Stimulated activated CD4-positive, alpha-beta T cell treated with anti-CD3 and anti-CD28 coated beads, Interleukin-4, amount 100 ng/mL, for 4 hours (primary cell): Measurements from ENCODE around the gene GNAI3.
A peak's percentile ranks its signal among the peaks of the same experiment; 100 is the strongest.

Source experiments
- DNase-seq, 2 experiments: peaks; one replicate each; pipeline ENCODE4 v3.0.0-alpha.2; 2020

Gene GNAI3

DNA sequence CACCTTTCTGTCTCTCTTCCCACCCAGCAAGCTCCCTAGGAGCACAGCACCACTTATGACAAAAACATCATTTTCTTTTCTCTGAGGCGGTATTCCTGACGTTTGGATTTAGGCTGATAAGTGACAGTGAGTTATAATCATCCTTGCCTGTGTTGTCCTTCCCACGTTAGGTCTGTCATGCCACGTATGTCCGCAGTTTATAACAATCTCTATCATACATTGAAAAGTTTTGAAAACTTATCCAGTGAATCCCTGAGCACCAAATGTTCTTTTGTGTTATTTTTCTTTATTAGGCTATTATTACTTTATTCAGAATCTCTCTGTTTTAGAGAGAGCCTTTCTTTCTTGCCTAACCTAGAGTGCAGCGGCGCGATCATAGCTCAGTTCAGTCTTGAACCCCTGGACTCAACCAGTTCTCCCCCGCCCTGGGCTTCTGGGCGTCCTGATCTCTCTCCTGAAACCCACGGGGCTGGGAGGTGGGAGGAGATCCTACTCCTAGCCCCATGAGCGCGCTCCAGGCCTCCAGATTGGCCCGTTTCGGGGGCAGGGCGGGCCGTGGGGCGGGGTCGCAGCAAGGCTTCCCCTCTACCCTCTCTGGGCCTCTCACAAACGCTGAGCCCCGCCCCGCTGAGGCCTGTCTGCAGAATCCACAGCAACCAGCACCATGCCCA lies 119.2 kb downstream of the GNAI3 start, which contains the start of gene GSTM2:
Gene GSTM2 (plus strand): TSS at position 606 of the 671 bp plus-strand sequence. CDS start 59 bp downstream, at position 665.
- DNase-seq: peak; percentile 77 to 81
